ENCODE data around the gene COL18A1.
"Not testable (repeated sequence)": the region's sequence is repeated elsewhere in the genome, so short reads cannot be mapped to it uniquely, and the experiment has no call there.

COL18A1 gene

GRCh38 chr21:45560106-45561021 lies 155.4 kb downstream of the COL18A1 start:
- DNase-seq (ENCODE audit: low spot score): peak; percentile 40

GRCh38 chr21:45561241-45561640 lies 156.3 kb downstream of the COL18A1 start:
- DNase-seq (ENCODE audit: low spot score): not testable (repeated sequence)

- DNase-seq (ENCODE audit: low spot score): no peak
These were observed 157.4 kb downstream of the COL18A1 start for GRCh38 chr21:45562402-45562801.

- no peak for DNase-seq (ENCODE audit: low spot score)
These were observed 158.0 kb downstream of the COL18A1 start for GRCh38 chr21:45562965-45563364.

Measured in left forelimb (tissue), 1 donor.